ENCODE results near the gene GLP2R.

GLP2R gene

DNA sequence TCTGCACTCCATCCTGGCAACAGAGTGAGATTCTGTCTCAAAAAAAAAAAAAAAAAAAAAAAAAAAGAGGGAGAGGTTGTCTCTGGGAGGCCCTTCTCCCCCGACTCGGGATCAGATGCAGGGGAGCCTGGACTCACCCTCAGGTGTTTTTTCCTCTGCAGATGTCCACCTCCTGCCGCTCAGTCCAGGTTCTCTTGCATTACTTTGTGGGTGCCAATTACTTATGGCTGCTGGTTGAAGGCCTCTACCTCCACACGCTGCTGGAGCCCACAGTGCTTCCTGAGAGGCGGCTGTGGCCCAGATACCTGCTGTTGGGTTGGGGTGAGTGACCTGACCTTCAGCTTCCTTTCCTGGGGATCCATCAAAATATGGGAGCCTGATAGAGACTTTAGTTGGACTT lies 34.1 kb downstream of the GLP2R start:
- FAIRE-seq: no peak

DNA sequence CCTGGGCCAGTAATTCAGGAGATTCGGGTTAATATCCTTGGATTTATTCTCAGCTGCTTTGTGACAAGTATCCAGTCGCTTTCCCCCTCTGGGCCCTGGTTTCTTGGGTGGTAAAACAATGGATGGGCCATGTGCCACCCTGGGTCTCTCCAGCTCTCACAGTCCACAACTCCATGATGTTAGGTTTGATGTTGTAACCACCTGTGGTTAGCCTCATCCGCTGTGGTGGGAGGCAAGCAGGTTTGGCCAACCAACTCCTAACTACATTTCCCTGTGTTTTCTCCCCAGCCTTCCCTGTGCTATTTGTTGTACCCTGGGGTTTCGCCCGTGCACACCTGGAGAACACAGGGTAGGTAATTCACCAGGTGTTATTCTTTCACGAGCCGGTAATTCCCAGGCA lies 35.1 kb downstream of the GLP2R start:
- FAIRE-seq: no peak

DNA sequence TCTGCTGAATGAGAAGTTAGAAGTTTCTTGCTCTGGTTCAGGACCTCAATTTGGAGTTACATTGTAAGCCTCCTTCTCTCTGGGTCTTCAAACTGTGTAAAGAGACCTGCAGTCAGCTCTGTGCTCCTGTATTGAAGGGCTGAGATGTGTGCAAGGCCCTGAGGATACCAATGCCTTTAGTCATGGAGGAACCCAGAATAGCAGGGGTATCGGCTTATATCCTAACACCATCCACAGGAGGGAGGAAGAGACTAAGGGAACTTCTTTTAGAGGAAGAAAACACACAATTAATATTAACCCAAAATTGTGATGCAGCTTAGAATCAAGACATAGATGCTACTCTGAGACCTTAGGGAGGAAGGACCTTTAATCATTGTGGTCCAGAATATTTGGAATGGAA lies 36.5 kb downstream of the GLP2R start:
- no peak for FAIRE-seq

DNA sequence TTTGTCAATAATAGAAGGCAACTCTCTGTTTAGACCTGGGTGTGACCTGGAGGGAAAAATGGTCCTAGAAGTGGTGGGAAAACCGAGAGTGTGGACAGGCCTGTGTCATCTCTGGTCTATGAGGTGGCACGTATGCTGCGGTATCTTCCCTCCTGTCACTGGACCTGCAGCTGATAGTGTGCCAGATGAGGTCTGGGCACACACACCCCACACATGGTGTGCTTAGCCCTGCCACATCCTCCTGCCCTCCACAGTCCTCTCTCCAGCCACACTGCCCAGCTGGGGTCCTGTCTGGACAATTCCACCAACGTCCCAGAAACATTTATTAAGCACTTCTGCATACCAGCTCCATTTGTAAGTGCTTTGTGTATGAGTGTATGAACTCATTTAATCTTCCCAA lies 37.2 kb downstream of the GLP2R start:
- no peak for FAIRE-seq

DNA sequence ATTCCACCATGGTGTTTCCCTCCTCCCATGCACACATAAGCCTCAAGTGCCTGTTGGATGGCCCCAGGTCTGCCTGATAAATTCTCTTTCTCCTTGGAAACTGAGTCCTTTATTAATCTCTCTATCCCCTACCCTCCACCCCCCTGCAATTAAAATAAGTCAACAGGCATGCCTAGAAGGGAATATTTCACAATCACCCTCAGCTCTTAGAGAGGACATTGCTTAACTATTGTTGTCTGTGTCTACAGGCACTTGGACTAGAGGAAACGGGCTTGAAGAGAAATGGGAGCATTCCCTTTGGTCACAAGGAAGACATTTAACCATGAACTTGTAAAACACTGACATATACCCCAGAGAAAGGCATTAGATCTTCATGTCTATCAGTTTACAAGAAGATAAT lies 39.9 kb downstream of the GLP2R start:
- FAIRE-seq: no peak

DNA sequence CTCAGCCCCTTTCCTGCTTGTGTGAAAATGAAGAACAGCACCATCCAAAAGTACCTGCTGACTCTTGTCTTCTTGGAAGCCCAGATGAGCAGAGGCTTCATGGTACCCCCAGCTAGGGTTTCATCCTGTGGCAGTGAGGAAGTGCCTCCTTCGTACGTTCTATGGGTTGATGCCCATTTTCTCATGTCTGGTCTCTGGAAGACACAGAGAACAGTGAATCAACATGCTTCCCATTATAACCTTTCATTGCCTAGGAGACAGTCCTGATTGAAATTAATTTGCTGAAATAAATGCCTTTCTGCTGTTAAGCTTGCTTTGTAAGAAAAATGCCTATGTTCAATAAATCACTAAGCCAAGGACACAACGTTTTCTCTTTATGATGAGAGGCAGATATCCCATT lies 42.8 kb downstream of the GLP2R start:
- no peak for FAIRE-seq

DNA sequence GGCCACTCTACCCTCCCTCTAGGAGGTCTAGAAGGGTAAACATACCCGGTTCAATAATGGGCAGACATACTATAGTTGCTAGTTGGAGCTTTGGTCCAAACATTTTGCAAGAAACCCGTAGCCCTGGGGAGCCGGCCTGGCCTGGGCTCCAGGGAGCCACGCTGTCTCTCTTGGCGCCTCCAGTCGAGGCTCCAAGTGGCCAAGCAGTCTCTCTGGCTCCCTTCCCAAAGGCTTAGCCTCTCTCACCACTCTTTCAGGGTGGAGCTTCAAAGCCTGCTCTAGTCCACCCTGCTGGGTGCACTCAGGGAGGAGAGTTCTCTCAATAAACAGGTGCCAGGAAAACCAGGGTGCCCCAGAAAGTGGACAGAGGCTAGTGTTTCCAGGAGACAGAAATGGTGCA lies 47.1 kb downstream of the GLP2R start:
- FAIRE-seq: no peak

DNA sequence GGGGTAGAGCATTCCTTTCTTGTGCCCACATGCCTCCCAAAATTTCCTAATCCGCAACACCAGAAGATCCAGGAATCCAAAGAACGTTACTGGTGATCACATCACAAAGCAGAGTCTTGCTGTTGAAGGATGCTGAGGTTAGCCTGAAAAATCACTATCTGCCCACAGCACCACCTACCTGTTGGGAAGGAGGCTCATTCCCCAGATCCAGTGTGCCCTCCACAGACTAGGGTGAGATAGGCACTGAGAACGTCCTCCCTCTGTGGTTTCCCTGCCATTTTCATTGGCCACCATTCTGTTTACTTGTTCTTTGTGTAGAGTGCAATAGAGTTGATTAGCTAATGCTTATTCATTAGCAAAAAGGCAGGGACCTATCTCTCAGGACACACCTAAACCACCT lies 49.0 kb downstream of the GLP2R start:
- FAIRE-seq: no peak

DNA sequence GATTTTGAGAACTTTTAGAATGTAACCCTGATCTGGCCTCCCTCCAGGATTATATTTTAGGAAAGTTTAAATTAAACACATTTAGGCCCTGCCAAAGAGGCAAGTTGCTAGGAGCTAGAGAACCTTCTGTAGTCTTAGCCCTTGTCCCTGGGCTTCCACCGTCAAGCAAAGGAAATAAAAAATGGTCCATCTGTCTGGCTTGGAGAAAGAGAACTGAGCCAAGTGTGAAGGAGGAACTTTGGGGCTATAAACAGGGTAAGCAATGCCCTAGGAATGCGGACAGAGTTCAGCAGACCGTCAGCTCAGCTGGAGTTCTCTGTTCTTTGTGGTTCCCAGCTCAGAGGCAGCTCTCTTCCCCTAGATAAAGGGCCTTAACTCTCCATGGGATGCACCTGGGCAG lies 49.7 kb downstream of the GLP2R start:
- FAIRE-seq: no peak

DNA sequence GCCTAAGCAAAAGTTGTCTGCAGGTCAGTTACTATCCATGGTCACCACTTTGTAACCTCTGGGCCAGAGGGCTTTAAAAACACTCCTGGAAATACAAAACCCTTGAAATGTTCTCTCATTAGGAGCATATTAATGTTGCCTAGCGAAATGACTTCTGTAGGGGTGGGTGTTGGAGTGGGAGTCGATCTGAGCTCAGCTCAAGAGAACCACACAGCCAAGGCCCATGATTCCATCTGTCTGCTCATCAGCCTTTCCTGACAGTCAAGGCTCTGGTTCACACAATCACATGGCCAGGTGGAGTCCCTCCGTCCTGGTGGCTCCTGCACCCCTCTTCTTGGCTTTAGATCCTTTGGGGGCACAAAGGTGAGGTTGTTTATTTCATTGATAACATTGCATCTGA lies 52.6 kb downstream of the GLP2R start:
- no peak for FAIRE-seq

DNA sequence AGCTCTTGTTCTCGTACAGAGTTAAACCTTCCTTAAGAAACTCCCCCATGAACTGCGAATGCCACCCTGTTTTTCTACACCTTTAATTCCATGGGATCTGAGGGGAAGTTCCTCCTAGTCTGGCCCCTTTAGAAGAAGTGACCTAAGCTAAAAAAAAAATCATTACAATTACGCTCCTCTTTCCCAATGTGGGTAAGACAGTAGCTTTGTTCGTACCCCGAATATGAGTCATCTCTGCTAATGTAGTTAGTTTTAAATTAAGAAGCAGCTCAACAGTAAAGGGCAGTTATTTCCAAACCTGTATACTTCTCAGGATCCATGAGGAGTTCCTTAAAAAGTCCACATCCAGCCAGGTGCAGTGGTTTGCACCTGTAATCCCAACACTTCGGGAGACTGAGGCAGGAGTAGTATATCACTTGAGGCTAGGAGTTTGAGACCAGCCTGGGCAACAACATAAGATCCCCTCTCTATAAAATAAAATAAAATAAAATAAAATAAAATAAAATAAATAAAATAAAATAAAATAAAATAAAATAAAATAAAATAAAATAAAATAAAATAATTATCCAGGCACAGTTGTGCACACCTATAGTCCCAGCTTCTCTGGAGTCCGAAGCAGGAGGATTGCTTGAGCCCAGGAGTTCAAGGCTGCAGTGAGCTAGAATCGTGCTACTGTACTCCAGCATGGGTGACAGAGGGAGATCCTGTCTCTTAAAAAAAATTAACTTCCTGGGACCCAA lies 53.2 kb downstream of the GLP2R start:
- no peak for FAIRE-seq

DNA sequence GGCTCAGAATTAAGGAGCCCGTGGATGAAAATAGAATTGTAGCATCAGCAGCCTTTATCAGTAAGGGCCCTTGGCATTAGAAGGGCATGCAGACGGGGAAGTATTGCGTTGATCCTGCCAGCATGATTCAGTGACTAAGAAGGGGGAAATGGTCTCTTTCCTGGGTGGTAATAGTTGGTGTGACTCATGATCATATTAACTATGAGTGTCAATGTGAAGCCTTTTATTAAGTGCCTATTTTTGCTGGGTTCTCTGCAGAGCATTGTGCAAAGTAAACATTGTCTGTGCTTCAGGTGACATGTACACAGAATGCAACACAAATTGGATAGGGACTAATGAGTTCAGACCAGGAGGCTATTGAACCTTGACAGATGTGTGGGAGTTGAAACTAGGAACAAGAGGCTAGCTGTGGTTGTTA lies 54.9 kb downstream of the GLP2R start:
- no peak for FAIRE-seq

DNA sequence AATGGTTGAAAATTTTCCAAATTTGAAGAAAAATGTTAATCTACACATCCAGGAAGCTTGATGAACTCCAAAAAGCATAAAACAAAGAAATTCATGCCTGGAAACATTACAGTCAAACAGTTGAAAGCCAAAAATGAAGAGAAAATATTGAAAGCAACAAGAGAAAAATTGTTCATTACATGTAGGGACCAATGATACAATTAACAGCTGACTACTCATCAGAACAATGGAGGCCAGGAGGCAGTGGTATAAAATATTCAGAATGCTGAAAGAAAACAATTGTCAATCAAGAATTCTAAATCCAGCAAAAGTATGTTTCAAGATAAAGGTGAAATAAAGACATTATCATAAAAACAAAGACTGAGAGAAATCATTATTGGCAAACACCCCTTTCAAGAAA lies 57.7 kb downstream of the GLP2R start:
- no peak for FAIRE-seq

DNA sequence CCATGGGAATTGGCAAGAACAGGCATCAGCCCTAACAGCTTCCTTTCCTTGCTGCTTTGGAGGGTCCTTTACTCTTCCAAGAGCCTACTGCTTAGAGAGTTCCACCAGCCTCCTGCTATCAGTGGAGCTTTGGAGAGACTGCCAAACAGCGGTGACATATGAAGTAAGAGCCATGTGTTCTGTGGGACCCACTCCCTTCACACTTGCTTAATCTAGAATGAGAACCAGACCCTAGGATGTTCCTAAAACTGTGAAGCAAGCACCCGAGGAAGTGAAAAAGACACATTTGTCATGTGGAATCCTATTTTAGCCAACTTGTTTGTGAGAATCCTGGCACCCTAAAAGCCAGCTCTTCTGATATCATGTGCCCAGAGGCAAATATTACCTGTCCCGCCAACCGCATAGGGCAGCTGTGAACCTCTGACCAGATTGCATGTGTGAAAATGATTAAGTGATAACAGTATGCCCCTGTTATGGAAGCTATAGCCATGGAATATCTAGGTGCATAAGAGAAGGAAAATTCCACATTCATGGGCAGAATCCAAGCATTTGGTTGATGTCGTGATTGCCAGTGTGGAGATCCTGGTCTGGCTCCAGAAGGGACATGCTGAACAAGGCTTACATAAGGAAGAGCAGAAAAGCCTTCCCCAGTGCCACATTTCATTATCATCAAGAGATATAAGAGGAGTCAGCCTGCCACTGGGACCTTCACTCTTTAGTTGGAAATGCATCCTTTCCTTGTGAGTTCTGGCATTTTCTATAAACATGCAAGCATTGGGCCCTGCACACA lies 60.6 kb downstream of the GLP2R start:
- no peak for FAIRE-seq

DNA sequence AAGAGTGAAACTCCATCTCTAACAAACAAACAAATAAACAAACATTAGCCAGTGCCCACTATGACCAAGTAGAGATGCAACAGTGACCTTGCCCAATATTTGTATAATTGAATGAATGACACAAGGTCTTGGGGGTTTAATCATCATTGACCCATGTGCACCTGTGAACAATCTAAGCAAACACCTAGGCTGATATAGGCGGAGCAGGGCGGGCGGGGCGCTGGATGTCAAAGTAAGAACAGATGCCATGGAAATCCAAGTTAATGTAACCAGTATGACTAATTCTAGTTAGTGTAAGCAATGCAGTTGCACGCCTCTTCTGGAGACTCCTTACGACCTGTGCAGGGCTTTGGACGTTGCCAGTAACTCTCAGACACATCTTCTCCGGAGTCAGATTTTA lies 61.8 kb downstream of the GLP2R start:
- FAIRE-seq: no peak

DNA sequence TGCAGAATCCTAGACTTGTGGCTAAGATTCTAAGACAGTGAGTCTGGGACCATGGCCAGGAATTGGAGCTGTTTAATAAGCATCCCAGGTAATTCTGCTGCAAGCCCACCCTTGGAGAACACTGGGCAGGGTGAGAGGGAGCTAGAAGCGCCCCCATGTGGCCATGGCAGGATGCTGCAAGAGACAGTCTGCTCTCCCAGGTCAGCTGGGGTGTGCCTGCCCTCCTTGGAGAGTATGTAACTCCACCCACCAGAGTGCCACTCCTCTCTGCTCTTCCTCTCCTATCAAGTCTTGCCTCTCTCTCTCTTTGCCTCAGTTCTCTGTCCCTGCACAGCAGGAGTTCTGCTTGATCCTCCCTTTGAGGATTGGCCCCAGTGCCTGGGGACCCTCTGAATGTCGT lies 64.4 kb downstream of the GLP2R start:
- FAIRE-seq: no peak

DNA sequence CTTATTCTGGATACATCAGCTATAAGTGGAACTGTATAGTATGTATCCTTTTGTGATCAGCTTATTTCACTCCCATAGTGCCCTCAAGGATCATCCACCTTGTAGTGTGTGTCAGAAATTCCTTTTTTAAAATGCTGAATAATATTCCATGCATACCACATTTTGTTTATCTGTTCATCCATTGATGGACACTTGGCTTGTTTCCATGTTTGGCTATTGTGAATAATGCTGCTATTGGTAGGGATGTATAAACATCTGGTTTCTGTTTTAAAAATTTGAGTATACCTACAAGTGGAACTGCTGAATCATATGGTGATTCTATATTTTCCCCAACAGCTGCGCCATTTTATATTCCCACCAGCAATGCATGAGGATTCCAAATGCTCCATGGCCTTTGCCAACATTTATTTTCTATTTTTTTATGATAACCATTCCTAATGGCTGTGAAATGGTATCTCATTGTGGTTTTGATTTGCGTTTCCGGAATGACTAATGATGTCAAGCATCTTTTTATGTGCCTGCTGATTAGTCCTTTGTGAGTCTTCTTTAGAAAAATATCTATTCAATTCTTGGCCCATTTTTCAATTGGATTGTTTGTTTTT lies 67.8 kb downstream of the GLP2R start:
- FAIRE-seq: no peak

DNA sequence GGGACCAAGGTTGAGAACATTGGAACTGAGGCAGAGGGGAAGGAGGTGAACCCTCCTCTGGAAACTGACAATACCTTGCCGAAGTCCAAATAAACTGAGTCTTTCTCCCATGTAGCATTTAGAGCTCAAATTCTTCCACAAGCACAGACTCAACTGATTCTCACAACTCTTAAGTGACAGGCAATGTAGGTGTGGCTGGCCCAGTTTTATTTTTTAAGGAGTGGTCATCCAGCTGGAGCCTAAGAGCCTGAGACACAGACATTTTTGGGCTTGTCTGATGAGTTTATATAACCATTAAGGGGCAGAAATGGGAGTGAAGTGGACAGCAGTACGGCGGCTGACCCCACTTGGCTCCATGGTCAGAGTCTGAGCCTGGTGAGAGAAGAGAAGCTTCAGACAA lies 68.5 kb downstream of the GLP2R start:
- no peak for FAIRE-seq

DNA sequence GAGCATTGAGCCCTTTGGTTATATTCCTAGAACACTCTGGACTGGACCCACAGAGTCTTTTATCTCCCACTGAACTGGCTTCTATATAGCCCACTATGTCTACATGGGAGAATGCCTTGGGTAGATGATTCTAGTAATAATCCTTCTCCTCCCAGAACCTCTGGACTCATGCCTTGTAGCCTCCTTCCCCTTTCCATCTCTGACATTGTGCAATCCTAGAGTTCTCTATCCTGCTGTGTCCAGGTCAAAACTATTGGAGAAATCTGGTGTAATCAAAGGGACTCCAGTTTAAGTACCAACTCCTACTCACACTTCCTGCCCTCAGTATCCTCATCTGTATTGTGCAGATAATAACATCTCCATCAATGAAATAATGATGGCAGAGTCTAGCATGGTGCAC lies 70.2 kb downstream of the GLP2R start:
- no peak for FAIRE-seq

DNA sequence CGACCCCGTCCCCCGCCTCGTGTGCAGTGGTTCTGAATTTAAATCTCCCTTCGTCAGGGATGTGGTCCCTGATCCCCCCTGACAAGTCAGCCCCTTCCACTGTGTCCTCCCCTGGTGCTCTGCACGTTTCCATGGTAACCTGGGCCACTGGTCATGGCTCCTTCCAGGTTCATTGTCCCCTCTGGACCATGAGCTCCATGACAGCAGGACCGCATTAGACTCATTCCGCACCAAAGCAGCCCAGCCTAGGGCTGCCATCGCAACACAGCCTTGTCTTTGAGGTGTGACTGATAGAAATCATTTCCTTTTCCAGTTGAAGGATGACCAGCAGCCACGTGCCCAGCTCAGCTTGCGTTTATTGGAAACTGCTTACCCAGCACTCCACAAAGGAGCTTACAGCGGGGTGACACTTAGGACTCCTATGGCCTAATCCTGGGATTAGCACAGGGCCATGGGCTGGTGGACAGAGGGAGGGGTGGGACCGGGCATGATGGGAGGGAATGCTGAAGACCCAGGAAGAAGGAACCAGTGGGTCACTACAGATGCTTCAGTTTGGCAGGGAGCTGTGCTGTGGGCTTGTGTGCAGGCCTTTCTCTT lies 71.7 kb downstream of the GLP2R start:
- FAIRE-seq: no peak

DNA sequence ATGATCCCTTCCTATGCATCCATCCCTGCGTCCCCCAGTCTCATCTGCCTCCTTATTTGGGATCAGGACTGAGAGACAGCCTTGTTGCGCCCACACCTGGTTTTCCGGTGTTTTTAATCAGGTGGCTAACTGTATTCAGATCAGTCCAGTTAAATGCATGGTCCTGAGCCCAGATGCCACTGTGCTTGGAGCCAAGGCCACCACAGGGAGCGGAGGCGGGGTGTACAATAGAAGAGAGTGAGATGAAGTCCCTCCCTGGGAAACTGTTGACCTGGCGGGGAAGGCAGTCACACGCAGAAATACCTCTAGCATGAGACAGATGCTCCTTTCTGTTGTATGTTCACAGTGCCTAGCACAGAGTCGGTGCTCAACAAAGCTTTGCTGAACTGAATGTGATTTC lies 73.1 kb downstream of the GLP2R start:
- FAIRE-seq: no peak

DNA sequence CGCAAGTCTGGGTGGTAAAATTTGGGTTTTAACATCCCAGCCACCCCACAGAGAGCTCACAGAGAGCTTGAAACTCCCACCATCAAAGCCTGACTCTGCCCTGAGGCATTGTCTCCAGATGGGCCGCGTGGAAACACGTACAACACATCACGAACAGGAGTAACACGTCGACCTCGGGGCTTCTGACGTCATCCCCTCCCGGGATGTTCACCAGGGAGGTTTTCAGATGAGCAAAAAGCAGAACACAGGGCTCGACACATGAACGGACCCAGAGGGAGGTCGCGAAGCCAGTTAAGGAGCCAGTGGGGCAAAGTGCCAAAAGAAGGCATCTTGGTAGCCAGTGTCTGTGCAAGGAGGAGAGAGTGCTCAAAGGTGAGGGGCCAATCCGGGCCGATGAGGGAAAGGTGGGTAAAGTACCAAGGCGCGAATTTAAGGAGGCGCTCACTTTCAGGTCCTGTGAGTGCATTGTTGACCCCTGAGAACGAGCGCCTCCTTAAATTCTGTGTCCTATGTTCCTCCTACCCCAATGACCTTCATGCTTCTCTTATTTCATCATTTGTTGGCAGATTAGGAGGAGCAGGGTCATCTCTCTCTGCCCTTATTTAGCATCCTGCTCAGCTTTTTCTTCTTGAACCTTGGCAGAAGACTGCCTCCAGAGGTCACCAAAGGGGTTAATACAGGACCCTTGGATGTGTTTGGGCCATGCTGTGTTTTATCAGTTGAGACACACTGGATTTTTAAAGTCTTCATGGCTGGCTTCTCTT lies 73.7 kb downstream of the GLP2R start:
- FAIRE-seq: no peak

DNA sequence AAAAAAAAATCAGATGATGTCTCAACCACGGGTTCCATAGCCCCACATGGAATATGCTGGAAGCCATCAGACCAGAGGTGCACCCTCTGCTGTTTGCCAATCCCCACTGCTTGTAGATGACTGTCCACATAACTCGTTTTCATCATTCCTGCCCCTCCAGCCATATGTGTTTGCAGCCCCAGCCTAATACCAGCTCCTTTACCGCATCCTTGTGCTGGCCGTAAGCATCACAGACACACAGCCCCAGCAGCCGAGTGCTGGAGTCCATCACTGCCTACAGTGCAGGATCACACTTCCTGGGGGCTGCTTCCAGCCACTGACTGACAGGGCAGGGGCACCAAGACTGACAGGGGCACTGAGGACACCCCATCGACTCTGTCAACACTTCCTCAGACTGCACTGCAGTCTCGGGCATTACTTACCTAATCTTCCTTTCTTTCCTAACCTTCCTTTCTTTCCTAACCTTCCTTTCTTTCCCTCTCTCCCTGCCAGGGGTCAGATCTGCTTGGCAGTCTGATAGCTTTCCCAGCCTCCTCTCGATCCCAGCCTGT lies 74.4 kb downstream of the GLP2R start:
- no peak for FAIRE-seq

Data from G401.6 (cell line).